K562 (cell line): ENCODE results near the gene SMAGP. TPM values are rescaled to one million over a fixed set of nuclear protein-coding genes. Genes with fewer than 3 reads are reported as not detected.

ENCODE experiments used
- HDGF ChIP-seq: fragments of 450-650 bp; IDR thresholded peaks from 2 replicates; pipeline ENCODE4 v1.6.1; 2016
- KDM1A ChIP-seq, 2 experiments: fragments of 450-650 bp; IDR thresholded peaks; 2 replicates each; pipeline ENCODE4 v1.6.1; 2016; ENCODE audit warnings: mild to moderate bottlenecking in 2 of 2
- PRPF4 ChIP-seq: fragments of 200-400 bp; formaldehyde crosslinking; IDR thresholded peaks from one replicate; pipeline ENCODE4 v1.6.1; 2017; ENCODE audit warnings: low read length, low read depth, mild to moderate bottlenecking; ENCODE audit not compliant: insufficient read depth, poor library complexity, severe bottlenecking
- RFX5 ChIP-seq: IDR thresholded peaks from 2 replicates; pipeline ENCODE4 v1.6.1; 2011; ENCODE audit warnings: low read depth, mild to moderate bottlenecking, improper control_type of control experiment, low read length
- STAT5A ChIP-seq: IDR thresholded peaks from 2 replicates; pipeline ENCODE4 v1.6.1; 2012; ENCODE audit warnings: low read length, inconsistent platforms, borderline replicate concordance
- TEAD4 ChIP-seq, 2 experiments: sonication (generic) in 1 of 2; formaldehyde crosslinking in 1 of 2; IDR thresholded peaks; 2 replicates each; pipeline versions ENCODE4 v1.6.1 to v1.8.0; 2012 to 2022; ENCODE audit warnings: borderline replicate concordance in 1 of 2, inconsistent platforms in 1 of 2, low read length in 1 of 2, mild to moderate bottlenecking in 1 of 2, missing genetic modification reagents in 1 of 2
- XRCC3 ChIP-seq: fragments of 450-650 bp; IDR thresholded peaks from 2 replicates; pipeline ENCODE4 v1.6.1; 2017; ENCODE audit warnings: mild to moderate bottlenecking, moderate library complexity
- ZBTB7A ChIP-seq: IDR thresholded peaks from 2 replicates; pipeline ENCODE4 v1.6.1; 2011; ENCODE audit warnings: low read depth, mild to moderate bottlenecking, low read length, moderate library complexity, borderline replicate concordance; ENCODE audit not compliant: control insufficient read depth
- ZFPM2 ChIP-seq: fragments of 250-450 bp; sonication (Bioruptor Pico); IDR thresholded peaks from 2 replicates; pipeline ENCODE4 v1.5.1; 2022; ENCODE audit warnings: mild to moderate bottlenecking
- ZNF263 ChIP-seq: sonication (generic); formaldehyde crosslinking; IDR thresholded peaks from 2 replicates; pipeline ENCODE4 v1.8.0; 2022; ENCODE audit warnings: mild to moderate bottlenecking, missing genetic modification reagents, borderline replicate concordance
- ZNF444 ChIP-seq: fragments of 250-450 bp; sonication (Bioruptor Pico); IDR thresholded peaks from 2 replicates; pipeline ENCODE4 v1.4.0; 2020; ENCODE audit warnings: mild to moderate bottlenecking, moderate library complexity
- ZNF717 ChIP-seq: fragments of 250-450 bp; sonication (Bioruptor Pico); IDR thresholded peaks from 2 replicates; pipeline ENCODE4 v1.5.0; 2021
- ZSCAN32 ChIP-seq: fragments of 450-650 bp; formaldehyde crosslinking; IDR thresholded peaks from 2 replicates; pipeline ENCODE4 v1.4.0; 2020; ENCODE audit warnings: mild to moderate bottlenecking, moderate library complexity
- polyA plus RNA-seq, 8 experiments: library from polyadenylated mRNA; depleted of rRNA in 4 of 8; stranded (reverse) in 5 of 8; unstranded in 3 of 8; fragments of >200 nt; fragmentation: Nextera tagmentation in 2 of 8; fragmentation: Illumina TruSeq in 1 of 8; extraction: Ambion mirVana in 2 of 8; extraction: Trizol in 1 of 8; gene quantifications; 2 replicates each; pipeline versions ENCODE4 v1.2.1 to v1.2.3, GENCODE V29; 2011 to 2014; ENCODE audit warnings: inconsistent platforms in 1 of 8, missing spikeins in 1 of 8
- total RNA-seq, 7 experiments: library from RNA; depleted of rRNA in 6 of 7; stranded (reverse); fragments of >200 nt in 6 of 7; fragmentation: Illumina TruSeq in 2 of 7; extraction: Trizol in 2 of 7; gene quantifications; 2 replicates each; pipeline versions ENCODE4 v1.2.1 to v1.2.3, GENCODE V29; 2011 to 2021; ENCODE audit warnings: low replicate concordance in 1 of 7
- TF ChIP-seq, protein P1 (sequence below): fragments of 150-350 bp; conservative IDR thresholded peaks from 2 replicates; pipeline ENCODE4 v1.6.1; 2014; ENCODE audit warnings: low read length
- TF ChIP-seq, protein P2 (sequence below), 2 experiments: fragments of 150-350 bp in 1 of 2; IDR thresholded peaks; 2 replicates each; pipeline ENCODE4 v1.6.1; 2012 to 2016; ENCODE audit warnings: low read depth in 2 of 2, low read length in 2 of 2, mild to moderate bottlenecking in 1 of 2, moderate library complexity in 1 of 2
- TF ChIP-seq, protein P3 (sequence below): sonication (generic); formaldehyde crosslinking; IDR thresholded peaks from 2 replicates; pipeline ENCODE4 v1.8.0; 2022; ENCODE audit warnings: mild to moderate bottlenecking, low read depth, missing genetic modification reagents
- TF ChIP-seq, protein P4 (sequence below): fragments of 250-450 bp; sonication (Bioruptor Pico); IDR thresholded peaks from 2 replicates; pipeline ENCODE4 v1.4.0; 2020

SMAGP gene
- total and polyA plus RNA-seq, 9 of the 15 experiments (the other 6 are each of a cell fraction or from before 2014, with no cell fraction given) = 23.1 to 62.3 (median 29.9) TPM

DNA sequence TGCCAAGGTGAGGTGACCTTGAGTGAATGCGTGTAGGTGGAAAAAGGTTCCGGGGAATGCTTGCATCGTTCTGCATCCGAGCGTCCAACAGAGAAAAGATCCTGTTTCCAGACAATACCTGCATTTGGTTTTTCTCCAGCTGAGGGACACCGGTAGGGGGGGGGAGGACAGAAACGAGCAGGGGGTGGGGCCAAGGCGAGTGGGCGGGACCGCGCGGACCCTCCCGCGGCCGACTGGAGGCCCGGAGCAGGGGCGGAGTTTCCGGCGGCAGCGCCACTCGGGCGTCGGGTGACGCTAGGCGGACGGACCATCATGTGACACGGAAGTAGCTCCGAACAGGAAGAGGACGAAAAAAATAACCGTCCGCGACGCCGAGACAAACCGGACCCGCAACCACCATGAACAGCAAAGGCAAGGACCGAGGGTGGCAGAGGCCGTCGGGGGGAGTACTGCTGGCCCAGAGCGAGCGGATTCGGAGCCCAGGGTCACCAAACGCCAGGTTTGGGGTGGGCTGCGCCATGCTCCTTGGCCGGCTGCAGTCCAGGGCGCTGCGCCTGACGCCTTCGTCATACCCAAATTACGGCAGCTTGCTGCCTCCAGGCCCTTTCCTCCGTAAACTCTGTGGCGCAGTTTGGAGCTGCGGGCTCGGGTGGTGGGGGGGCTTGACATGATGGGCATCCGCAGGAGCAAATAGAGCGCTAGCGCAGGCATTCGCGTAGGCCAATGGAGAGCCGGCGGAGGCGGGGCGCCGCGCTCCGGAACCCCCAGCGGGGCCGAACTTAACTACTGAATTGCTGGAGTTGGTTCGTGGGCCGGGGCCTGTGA lies 31.5 kb downstream of the SMAGP start, which contains the start of gene DAZAP2 (continued):
- no peak for TF ChIP-seq RFX5
- TF ChIP-seq PRPF4 = no peak
- TF ChIP-seq, protein P1, sequence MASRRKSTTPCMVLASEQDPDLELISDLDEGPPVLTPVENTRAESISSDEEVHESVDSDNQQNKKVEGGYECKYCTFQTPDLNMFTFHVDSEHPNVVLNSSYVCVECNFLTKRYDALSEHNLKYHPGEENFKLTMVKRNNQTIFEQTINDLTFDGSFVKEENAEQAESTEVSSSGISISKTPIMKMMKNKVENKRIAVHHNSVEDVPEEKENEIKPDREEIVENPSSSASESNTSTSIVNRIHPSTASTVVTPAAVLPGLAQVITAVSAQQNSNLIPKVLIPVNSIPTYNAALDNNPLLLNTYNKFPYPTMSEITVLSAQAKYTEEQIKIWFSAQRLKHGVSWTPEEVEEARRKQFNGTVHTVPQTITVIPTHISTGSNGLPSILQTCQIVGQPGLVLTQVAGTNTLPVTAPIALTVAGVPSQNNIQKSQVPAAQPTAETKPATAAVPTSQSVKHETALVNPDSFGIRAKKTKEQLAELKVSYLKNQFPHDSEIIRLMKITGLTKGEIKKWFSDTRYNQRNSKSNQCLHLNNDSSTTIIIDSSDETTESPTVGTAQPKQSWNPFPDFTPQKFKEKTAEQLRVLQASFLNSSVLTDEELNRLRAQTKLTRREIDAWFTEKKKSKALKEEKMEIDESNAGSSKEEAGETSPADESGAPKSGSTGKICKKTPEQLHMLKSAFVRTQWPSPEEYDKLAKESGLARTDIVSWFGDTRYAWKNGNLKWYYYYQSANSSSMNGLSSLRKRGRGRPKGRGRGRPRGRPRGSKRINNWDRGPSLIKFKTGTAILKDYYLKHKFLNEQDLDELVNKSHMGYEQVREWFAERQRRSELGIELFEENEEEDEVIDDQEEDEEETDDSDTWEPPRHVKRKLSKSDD = no peak
- TF ChIP-seq STAT5A = no peak
- TF ChIP-seq, protein P2, sequence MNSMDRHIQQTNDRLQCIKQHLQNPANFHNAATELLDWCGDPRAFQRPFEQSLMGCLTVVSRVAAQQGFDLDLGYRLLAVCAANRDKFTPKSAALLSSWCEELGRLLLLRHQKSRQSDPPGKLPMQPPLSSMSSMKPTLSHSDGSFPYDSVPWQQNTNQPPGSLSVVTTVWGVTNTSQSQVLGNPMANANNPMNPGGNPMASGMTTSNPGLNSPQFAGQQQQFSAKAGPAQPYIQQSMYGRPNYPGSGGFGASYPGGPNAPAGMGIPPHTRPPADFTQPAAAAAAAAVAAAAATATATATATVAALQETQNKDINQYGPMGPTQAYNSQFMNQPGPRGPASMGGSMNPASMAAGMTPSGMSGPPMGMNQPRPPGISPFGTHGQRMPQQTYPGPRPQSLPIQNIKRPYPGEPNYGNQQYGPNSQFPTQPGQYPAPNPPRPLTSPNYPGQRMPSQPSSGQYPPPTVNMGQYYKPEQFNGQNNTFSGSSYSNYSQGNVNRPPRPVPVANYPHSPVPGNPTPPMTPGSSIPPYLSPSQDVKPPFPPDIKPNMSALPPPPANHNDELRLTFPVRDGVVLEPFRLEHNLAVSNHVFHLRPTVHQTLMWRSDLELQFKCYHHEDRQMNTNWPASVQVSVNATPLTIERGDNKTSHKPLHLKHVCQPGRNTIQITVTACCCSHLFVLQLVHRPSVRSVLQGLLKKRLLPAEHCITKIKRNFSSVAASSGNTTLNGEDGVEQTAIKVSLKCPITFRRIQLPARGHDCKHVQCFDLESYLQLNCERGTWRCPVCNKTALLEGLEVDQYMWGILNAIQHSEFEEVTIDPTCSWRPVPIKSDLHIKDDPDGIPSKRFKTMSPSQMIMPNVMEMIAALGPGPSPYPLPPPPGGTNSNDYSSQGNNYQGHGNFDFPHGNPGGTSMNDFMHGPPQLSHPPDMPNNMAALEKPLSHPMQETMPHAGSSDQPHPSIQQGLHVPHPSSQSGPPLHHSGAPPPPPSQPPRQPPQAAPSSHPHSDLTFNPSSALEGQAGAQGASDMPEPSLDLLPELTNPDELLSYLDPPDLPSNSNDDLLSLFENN (IDR thresholded peaks at IDR 0.05; ENCODE audit: low read depth in 2 of 2, low read length in 2 of 2) = 0 out of 4 replicates have a peak, but pooled peaks of 1 of the 2 experiments have one; percentile 38
- TF ChIP-seq TEAD4 (IDR thresholded peaks at IDR 0.05; ENCODE audit: low read length) = no peak
- no peak for TF ChIP-seq TEAD4 (CRISPR knock-in tag; IDR thresholded peaks at IDR 0.05; ENCODE audit: borderline replicate concordance)
- peak; percentile 24; the same call in 1 of the 2 replicates for TF ChIP-seq ZNF263 (CRISPR knock-in tag)
- TF ChIP-seq ZBTB7A = peak; percentile 73; the same call in 1 of the 2 replicates
- TF ChIP-seq ZSCAN32 (CRISPR knock-in tag) = no peak
- no peak for TF ChIP-seq ZNF444 (CRISPR knock-in tag)
- TF ChIP-seq HDGF = no peak
- TF ChIP-seq KDM1A (IDR thresholded peaks at IDR 0.05) = no peak
- no peak for TF ChIP-seq XRCC3
- TF ChIP-seq ZNF717 (CRISPR knock-in tag) = 0 out of 2 replicates have a peak, but pooled peaks have one; percentile 17
- TF ChIP-seq, protein P3, sequence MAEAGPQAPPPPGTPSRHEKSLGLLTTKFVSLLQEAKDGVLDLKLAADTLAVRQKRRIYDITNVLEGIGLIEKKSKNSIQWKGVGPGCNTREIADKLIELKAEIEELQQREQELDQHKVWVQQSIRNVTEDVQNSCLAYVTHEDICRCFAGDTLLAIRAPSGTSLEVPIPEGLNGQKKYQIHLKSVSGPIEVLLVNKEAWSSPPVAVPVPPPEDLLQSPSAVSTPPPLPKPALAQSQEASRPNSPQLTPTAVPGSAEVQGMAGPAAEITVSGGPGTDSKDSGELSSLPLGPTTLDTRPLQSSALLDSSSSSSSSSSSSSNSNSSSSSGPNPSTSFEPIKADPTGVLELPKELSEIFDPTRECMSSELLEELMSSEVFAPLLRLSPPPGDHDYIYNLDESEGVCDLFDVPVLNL (CRISPR knock-in tag) = no peak
- no peak for TF ChIP-seq ZFPM2 (CRISPR knock-in tag)
- TF ChIP-seq, protein P4, sequence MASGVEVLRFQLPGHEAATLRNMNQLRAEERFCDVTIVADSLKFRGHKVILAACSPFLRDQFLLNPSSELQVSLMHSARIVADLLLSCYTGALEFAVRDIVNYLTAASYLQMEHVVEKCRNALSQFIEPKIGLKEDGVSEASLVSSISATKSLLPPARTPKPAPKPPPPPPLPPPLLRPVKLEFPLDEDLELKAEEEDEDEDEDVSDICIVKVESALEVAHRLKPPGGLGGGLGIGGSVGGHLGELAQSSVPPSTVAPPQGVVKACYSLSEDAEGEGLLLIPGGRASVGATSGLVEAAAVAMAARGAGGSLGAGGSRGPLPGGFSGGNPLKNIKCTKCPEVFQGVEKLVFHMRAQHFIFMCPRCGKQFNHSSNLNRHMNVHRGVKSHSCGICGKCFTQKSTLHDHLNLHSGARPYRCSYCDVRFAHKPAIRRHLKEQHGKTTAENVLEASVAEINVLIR (CRISPR knock-in tag) = peak; percentile 44; the same call in 1 of the 2 replicates
